Astrocyte of the spinal cord (primary cell): ENCODE results near the gene PNMA5.
"Not testable (repeated sequence)": the region's sequence is repeated elsewhere in the genome, so short reads cannot be mapped to it uniquely, and the experiment has no call there.

Experiments
- DNase-seq: peaks from one replicate; pipeline ENCODE4 v3.0.0; 2011; ENCODE audit warnings: low read depth, low spot score
- H3K4me3 ChIP-seq: 2 replicates; pipeline ENCODE4 v1.5.1; 2011; ENCODE audit warnings: low read depth, mild to moderate bottlenecking, low read length, moderate library complexity
- in situ Hi-C: cut with HindIII; loops from 2 replicates; pipeline ENCODE4 v1.10.0; 2017; ENCODE audit warnings: low sequenced_read_pairs
- TF ChIP-seq, protein P1 (sequence below): IDR thresholded peaks from 2 replicates; pipeline ENCODE4 v1.5.1; 2012; ENCODE audit warnings: low read depth, mild to moderate bottlenecking, low read length, inconsistent platforms

The PNMA5 gene

DNA sequence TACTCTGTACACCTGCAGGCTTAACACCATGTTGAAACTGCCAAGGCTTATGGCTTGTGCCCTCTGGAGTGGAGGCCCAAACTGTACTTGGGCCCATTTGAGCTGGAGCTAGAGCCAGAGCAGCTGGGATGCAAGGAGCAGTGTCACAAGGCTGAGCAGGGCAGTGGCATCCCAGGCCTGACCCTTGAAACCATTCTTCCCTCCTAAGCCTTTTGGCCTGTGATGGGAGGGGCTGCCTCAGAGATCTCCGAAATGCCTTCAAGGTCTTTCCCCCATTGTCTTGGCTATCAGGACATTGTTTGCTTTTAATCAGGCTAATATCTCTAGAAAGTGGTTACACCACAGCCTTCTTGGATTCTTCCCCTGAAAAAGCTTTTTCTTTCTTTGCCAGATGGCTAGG lies 10.9 kb upstream of the PNMA5 start:
- no peak overlapping the region for H3K4me3 ChIP-seq
- no peak for DNase-seq
- TF ChIP-seq, protein P1, sequence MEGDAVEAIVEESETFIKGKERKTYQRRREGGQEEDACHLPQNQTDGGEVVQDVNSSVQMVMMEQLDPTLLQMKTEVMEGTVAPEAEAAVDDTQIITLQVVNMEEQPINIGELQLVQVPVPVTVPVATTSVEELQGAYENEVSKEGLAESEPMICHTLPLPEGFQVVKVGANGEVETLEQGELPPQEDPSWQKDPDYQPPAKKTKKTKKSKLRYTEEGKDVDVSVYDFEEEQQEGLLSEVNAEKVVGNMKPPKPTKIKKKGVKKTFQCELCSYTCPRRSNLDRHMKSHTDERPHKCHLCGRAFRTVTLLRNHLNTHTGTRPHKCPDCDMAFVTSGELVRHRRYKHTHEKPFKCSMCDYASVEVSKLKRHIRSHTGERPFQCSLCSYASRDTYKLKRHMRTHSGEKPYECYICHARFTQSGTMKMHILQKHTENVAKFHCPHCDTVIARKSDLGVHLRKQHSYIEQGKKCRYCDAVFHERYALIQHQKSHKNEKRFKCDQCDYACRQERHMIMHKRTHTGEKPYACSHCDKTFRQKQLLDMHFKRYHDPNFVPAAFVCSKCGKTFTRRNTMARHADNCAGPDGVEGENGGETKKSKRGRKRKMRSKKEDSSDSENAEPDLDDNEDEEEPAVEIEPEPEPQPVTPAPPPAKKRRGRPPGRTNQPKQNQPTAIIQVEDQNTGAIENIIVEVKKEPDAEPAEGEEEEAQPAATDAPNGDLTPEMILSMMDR = no peak
- in situ Hi-C loops = no loop called here

DNA sequence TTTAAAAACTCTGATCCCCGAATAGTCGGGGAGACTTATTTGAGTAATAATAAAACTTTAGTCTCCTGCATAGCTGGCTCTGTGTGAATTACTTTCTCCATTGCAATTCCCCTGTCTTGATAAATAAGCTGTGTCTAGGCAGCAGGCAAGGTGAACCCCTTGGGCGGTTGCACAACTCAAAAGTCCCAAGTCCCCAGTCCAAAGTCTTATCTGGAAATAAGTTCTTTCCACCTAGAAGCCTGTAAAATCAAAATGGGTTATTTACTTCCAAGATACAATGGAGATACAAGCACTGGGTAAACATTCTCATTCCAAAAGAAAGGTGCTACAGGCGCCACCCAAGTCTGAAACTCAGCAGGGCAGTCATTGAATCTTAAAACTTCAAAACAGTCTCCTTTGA lies 10.1 kb upstream of the PNMA5 start:
- TF ChIP-seq, protein P1 = no peak
- no peak for DNase-seq
- in situ Hi-C loops = no loop called here
- no peak overlapping the region for H3K4me3 ChIP-seq

DNA sequence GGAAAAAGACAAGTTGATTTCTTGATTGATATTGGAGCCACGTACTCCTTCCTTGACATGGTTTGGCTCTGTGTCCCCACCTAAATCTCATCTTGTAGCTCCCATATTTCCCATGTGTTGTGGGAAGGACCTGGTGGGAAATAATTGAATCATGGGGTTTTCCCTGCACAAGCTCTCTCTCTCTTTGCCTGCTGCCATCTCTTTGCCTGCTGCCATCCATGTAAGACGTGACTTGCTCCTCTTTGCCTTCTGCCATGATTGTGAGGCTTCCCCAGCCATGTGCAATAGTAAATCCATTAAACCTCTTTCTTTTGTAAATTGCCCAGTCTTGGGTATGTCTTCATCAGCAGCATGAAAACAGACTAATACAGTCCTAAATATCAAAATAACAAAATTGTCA lies 8.3 kb upstream of the PNMA5 start:
- in situ Hi-C loops, DNase-seq, H3K4me3 ChIP-seq: not testable (repeated sequence)

DNA sequence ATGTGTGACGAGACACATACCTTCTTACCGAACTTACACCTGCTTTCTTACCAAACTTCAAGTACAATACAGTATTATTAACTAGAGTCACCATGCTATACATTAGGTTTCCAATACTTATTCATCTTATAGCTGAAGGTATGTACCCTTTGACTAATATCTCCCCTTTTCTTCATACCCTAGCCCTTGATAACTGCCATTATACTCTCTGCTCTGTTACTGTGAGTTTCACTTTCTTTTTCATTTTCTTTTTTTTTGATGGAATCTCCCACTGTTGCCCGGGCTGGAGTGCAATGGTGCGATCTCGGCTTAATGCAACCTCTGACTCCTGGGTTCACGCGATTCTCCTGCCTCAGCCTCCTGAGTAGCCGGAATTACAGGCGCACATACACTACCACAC lies 3.4 kb upstream of the PNMA5 start:
- DNase-seq = no peak
- TF ChIP-seq, protein P1 = no peak
- in situ Hi-C loops = no loop called here
- H3K4me3 ChIP-seq = no peak overlapping the region

DNA sequence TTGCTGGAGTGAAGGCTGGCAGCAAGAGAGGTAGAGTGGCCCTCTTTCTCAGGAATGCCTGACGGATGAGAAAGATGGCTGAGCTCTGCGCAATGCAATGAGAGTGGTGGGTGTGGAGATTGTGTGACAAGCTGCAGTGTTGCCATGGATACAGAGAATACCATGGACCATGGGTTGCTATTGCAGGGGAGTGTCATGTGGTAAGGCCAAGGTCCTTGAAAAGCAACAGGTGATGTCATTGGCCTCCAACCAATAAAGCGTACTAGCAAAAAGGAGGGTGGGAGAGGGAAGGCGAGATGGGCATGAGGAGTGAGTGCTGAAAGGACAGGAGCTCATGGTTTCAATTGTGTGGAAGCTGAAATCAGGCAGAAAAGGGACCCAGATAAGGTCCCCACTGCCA lies 1.8 kb downstream of the PNMA5 start:
- in situ Hi-C loops = no loop called here
- TF ChIP-seq, protein P1 = no peak
- H3K4me3 ChIP-seq = no peak overlapping the region
- no peak for DNase-seq

DNA sequence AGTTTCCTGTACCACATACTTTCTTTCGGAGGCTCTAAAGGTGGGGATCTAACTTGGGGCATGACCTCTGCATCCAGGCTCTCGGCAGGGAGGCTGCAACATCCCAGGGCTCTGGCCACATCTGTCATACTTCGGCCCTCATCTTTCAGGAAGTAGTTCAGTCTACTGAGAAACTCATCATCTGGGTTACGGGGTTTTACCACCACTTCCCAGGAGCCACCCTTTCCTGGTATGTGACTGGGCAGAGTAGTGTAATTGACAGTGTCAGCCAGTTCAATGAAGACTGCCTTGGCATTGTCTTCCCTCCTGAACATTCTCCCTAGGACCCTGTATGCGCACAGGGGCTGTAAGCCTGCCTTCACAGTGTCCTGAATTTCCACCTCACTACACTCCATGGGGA lies 2.8 kb downstream of the PNMA5 start:
- in situ Hi-C loops = no loop called here
- H3K4me3 ChIP-seq = no peak overlapping the region
- no peak for DNase-seq
- TF ChIP-seq, protein P1 = no peak

DNA sequence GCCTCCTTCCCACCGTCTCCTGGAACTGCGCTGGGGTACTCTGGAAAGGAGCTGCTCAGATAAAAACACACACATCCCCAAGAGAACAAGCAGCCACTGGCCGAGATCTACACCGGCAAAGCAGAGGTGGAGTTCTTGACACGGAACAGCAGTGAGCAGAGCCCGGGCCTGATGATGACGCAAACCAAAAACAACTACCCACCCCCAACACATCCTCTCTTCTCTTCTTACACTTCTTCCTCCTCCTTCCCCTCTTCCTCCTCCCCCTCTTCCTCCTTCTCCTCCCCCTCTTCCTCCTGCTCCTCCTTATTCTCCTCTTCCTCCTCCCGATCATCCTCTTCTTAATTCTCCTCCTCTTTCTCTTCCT lies 4.6 kb downstream of the PNMA5 start:
- TF ChIP-seq, protein P1 = no peak
- DNase-seq = peak; percentile 13
- no peak overlapping the region for H3K4me3 ChIP-seq
- in situ Hi-C loops = no loop called here
